MM.1S (cell line): ENCODE results near the gene PIK3R3.

Source experiments
- EZH2 ChIP-seq: fragments of 300-600 bp; sonication (generic); optimal IDR thresholded peaks from 2 replicates; pipeline ENCODE3; 2017; ENCODE audit warnings: low read depth, mild to moderate bottlenecking, antibody characterized with exemption, low read length, mixed read lengths
- TF ChIP-seq, protein P1 (sequence below): fragments of 300-600 bp; sonication (generic); IDR thresholded peaks from 2 replicates; pipeline ENCODE4 v1.5.1; 2016; ENCODE audit warnings: antibody characterized with exemption, low read length, mixed read lengths

DNA sequence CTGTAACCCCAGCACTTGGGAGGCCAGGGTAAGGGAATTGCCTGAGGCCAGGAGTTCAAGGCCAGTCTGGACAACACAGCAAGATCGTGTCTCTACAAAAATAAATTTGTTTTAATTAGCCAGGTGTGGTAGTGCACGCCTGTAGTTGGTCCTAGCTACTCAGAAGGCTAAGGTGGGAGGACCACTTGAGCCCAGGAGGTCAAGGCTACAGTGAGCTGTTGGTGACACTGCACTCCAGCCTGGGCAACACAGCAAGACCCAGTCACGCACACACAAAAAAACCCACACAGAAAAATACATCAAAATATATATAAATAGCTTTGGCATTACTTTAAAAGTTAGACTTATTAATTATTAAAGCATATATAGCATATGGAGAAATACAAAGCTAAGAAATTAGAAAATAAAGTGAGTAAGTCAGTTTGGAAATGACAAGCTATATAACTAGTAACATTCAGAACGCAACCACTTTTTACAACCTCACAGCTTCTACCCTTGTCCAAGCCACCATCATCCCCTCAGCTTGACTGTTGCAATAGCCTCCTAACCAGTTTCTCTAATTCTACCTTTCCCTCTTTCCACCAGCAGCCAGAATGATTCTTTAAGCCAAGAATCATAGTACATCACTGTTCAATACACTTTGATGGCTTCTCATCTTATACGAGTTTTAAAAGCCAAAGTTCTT, 14.5 kb downstream of the PIK3R3 start:
- TF ChIP-seq, protein P1, sequence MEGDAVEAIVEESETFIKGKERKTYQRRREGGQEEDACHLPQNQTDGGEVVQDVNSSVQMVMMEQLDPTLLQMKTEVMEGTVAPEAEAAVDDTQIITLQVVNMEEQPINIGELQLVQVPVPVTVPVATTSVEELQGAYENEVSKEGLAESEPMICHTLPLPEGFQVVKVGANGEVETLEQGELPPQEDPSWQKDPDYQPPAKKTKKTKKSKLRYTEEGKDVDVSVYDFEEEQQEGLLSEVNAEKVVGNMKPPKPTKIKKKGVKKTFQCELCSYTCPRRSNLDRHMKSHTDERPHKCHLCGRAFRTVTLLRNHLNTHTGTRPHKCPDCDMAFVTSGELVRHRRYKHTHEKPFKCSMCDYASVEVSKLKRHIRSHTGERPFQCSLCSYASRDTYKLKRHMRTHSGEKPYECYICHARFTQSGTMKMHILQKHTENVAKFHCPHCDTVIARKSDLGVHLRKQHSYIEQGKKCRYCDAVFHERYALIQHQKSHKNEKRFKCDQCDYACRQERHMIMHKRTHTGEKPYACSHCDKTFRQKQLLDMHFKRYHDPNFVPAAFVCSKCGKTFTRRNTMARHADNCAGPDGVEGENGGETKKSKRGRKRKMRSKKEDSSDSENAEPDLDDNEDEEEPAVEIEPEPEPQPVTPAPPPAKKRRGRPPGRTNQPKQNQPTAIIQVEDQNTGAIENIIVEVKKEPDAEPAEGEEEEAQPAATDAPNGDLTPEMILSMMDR = no peak
- TF ChIP-seq EZH2 = no peak
